Lower lobe of right lung (tissue), 2 donors: Measurements from ENCODE around the gene RHBG. TPM values are rescaled to one million over a fixed set of nuclear protein-coding genes. Genes with fewer than 3 reads are reported as not detected.

Experiments used
- ATAC-seq, 2 donors: fragments of 200-7000 bp; cut with Tn5 transposase; one replicate each; pipeline ENCODE4 v1.9.1; 2020 to 2022; ENCODE audit warnings: mild to moderate bottlenecking in 2 of 2, moderate library complexity in 2 of 2
- DNase-seq: peaks from one replicate; pipeline ENCODE4 v3.0.0-alpha.2; 2020
- H3K27ac ChIP-seq: fragments of 200-600 bp; one replicate; pipeline ENCODE4 v1.8.0; 2022
- H3K27me3 ChIP-seq: fragments of 200-600 bp; one replicate; pipeline ENCODE4 v1.8.0; 2022; ENCODE audit warnings: low read depth
- H3K36me3 ChIP-seq: fragments of 200-600 bp; one replicate; pipeline ENCODE4 v1.8.0; 2022; ENCODE audit warnings: mild to moderate bottlenecking
- H3K4me1 ChIP-seq: fragments of 200-600 bp; one replicate; pipeline ENCODE4 v1.8.0; 2022
- H3K4me3 ChIP-seq: fragments of 200-600 bp; one replicate; pipeline ENCODE4 v1.8.0; 2022; ENCODE audit warnings: mild to moderate bottlenecking
- H3K9me3 ChIP-seq: fragments of 200-600 bp; one replicate; pipeline ENCODE4 v1.8.0; 2022
- intact Hi-C: fragments of 100-400 bp; cut with DNase I; formaldehyde crosslinking; loops from one replicate; pipeline ENCODE4 v1.11.0; 2022
- total RNA-seq: library from RNA; stranded (reverse); fragmentation: NEBNext Ultra II Directional; extraction: Animal tissue kit (Norgen Biotek cat#: 25700); gene quantifications from one replicate; pipeline ENCODE4 v1.2.1, GENCODE V29; 2021
- TF ChIP-seq, protein P1 (sequence below): fragments of 200-600 bp; IDR thresholded peaks from one replicate; pipeline ENCODE4 v1.8.0; 2022; ENCODE audit warnings: antibody characterized with exemption, mild to moderate bottlenecking
- donor health status: DM: no; HTN: yes; CAD: no; lungs with severe emphysema.

Gene RHBG
- total RNA-seq, 1 donor from 2014 or later = not detected

DNA sequence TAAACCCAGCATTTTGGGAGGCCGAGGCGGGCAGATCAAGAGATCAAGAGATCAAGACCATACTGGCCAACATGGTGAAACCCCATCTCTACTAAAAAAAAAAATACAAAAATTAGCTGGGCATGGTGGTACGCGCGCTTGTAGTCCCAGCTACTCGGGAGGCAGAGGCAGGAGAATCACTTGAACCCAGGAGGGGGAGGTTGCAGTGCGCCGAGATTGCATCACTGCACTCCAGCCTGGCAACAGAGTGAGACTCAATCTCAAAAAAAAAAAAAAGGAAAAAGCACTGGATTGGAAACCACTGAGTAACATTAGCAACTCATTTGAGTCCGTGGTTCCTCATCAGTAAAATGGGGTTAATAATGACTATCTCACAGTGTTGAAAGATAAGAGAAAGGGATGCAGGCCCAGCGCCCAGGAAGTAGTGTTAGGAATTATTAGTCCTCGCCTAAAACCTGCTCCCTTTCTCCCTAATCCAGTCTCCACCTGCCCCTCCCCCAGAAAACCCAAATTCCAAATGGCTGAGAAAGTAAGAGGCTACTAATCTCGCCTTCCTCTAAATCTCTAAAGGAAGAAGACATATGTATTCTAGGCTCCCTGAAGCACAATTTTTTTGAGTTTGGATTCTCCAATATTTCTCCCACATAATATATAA lies 49.5 kb downstream of the RHBG start:
- Histone ChIP-seq H3K27ac (no peak overlapping the region), H3K36me3 (no peaks in the 10 kb centered on the region), H3K9me3 (no peaks in the 10 kb centered on the region), H3K4me1 (peaks cover 26% of the 10 kb centered on the region), H3K4me3 (no peak overlapping the region), H3K27me3 (peaks cover 98% of the 10 kb centered on the region)
- intact Hi-C loops = no loop called here
- ATAC-seq (no peak), DNase-seq (no peak)
- TF ChIP-seq, protein P1, sequence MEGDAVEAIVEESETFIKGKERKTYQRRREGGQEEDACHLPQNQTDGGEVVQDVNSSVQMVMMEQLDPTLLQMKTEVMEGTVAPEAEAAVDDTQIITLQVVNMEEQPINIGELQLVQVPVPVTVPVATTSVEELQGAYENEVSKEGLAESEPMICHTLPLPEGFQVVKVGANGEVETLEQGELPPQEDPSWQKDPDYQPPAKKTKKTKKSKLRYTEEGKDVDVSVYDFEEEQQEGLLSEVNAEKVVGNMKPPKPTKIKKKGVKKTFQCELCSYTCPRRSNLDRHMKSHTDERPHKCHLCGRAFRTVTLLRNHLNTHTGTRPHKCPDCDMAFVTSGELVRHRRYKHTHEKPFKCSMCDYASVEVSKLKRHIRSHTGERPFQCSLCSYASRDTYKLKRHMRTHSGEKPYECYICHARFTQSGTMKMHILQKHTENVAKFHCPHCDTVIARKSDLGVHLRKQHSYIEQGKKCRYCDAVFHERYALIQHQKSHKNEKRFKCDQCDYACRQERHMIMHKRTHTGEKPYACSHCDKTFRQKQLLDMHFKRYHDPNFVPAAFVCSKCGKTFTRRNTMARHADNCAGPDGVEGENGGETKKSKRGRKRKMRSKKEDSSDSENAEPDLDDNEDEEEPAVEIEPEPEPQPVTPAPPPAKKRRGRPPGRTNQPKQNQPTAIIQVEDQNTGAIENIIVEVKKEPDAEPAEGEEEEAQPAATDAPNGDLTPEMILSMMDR = no peak

DNA sequence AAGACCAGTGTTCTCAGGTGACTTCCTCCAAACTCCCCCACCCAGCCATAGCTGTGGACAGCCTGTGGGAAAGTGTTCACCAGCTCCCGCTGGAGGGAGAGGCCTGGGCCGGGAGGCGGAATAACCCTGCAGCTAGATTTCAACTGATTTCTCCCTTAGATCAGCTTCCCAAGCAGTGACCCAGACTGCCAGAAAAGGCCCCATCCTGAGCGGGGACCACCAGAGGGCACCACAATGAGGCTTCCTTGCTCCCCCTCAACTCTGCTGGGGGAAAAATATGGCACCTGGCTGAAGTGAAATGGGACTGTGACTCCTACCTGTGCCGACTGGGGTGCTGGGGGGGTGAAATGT lies 50.8 kb downstream of the RHBG start:
- Histone ChIP-seq H3K27ac (no peak overlapping the region), H3K4me1 (peaks cover 26% of the 10 kb centered on the region), H3K4me3 (peak overlapping the region; percentile 44), H3K27me3 (peaks cover 91% of the 10 kb centered on the region), H3K9me3 (no peaks in the 10 kb centered on the region), H3K36me3 (no peaks in the 10 kb centered on the region)
- intact Hi-C loops = no loop called here
- TF ChIP-seq, protein P1 = no peak
- ATAC-seq = no peak
- no peak for DNase-seq

DNA sequence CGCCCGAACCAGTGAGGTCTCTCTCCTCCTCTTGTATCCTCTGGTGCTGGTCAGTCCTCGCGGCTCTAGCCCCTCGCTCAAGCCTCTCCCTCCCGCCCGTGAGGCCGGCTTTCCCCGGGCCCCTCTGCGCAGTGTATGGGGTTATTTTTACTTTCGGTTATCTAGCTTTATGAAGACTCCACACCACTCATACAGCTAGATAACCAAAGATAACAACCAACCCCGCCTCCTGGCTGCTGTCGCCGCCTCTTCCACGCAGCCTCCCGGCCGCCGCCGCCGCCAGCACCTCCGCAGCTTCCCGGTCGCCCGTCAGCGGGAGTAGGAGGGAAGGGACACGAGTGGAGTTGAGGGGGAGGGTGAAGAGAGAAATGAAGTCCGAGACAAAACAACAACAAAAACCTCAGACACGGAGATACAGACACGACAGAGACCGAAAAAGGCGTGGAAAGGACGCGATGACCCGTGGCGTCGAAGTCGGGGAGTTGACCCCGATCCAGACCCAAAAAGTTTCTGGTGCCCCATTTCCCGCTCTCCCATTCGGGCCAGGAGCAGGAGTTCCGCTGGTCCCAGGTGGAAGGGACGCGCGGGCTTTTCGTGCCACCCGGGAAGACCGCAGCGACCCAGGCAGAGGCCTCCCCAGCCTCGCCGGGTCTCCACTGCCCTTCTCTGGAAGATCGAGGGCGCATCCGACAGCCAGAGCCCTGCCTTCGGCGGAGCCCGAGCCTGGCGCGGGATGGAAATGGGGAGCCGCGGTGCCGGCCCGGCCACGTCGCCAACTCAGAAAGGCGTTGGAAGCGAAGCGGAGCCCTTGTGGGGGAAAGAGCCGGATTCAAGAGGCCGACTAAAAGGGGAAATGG lies 51.4 kb downstream of the RHBG start:
- TF ChIP-seq, protein P1 = no peak

DNA sequence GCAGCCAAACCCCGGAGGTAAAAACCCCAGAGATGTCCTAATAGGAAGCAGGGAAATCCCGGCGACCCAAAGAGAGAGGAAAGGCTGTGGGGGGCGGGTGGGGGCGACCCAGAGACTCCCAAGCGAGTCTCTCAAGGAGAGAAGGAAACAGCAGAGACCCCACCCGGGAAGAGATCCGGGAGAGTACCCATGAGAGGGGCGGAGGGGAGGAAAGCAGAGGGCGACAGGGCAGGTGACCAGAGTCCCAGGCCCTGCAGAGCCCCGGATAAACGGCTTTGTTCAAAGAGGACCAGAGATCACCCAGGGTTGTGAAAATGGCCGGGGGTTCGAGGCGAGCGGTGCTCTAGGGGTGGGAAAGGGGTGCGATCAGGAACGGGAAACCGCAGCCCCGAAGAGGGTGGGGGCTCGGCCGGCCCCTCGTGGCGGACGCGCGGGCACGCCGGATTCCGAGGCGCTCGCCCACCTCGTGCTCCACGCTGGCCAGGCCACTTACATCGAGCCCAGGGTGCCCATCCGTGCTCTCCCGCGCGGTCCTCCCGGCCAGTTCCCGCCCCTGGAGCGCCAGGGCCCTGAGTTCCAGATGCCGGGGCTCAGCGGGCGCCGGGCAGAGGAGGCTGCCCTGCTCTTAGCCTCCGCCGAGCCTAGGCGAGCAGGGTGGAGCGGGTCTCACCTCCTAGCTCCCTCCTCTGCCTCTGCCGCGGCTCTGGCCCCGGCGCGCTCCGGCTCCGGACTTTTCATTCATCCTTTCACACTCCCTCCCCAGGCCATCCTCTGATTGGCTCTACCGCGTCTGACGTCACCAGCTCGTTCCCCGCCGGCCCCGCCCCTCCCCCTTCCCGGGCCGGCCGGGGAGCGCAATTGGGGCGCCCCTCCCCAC lies 52.3 kb downstream of the RHBG start:
- no peak overlapping the region for H3K27ac ChIP-seq
- peaks cover 89% of the 10 kb centered on the region for H3K27me3 ChIP-seq
- H3K4me3 ChIP-seq = peak overlapping the region; percentile 44
- H3K36me3 ChIP-seq = no peaks in the 10 kb centered on the region
- H3K4me1 ChIP-seq = peaks cover 26% of the 10 kb centered on the region
- TF ChIP-seq, protein P1 = no peak
- DNase-seq (peak; percentile 76), ATAC-seq (peak; percentile 91)
- no peaks in the 10 kb centered on the region for H3K9me3 ChIP-seq
- intact Hi-C loops = no loop called here

More for the DNA sequence above, 51.4 kb downstream of the RHBG start:
- DNase-seq (no peak), ATAC-seq (peak in 1 of 2 donors; percentile 20)
- H3K27ac ChIP-seq = no peak overlapping the region
- H3K4me1 ChIP-seq = peaks cover 26% of the 10 kb centered on the region
- intact Hi-C loops = no loop called here
- no peaks in the 10 kb centered on the region for H3K9me3 ChIP-seq
- H3K4me3 ChIP-seq = peak overlapping the region; percentile 44
- H3K27me3 ChIP-seq = peaks cover 87% of the 10 kb centered on the region
- H3K36me3 ChIP-seq = no peaks in the 10 kb centered on the region

DNA sequence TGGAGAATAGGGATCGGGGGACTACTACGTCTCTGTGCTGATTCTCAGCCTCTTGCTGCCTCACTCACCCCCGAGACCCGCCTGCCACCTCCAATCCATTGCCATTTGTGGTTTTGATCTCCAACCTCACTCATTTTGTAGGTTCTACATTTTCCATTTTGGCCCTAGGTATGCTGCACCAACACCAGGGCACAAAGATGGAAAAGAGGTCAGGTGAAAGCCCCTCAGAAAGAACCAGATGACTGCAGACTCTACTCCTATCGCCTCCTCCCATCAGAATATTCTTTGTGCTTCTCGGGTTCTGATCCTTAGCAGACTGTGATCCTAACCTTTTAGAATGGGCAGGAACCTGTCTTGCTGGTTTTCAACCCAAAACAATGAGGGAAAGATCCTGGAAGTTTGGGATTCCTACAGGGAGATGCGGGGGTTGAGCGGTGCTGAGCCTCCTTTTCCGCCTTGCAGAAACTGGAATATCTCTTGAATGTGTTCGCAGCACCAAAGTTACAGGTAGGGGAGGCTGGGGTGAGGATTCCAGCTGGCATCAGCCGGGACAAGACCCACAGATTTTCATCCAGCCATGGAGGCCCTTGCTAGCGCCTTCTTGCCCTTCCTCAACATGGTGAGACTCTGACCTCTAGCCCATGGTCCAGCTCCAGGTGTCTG lies 53.1 kb downstream of the RHBG start:
- intact Hi-C loops = no loop called here
- H3K36me3 ChIP-seq = no peaks in the 10 kb centered on the region
- H3K9me3 ChIP-seq = no peaks in the 10 kb centered on the region
- peaks cover 26% of the 10 kb centered on the region for H3K4me1 ChIP-seq
- ATAC-seq (no peak), DNase-seq (no peak)
- H3K27me3 ChIP-seq = peaks cover 86% of the 10 kb centered on the region
- peak overlapping the region; percentile 44 for H3K4me3 ChIP-seq
- TF ChIP-seq, protein P1 = no peak
- H3K27ac ChIP-seq = no peak overlapping the region
